GM23338 (cell line): ENCODE measurements around the gene AP4B1.

Experiments used
- CREB1 ChIP-seq: fragments of 250-450 bp; sonication (Bioruptor Pico); IDR thresholded peaks from 2 replicates; pipeline ENCODE4 v1.5.0; 2020; ENCODE audit warnings: low read depth, mild to moderate bottlenecking, moderate library complexity
- EZH2 ChIP-seq: fragments of 200-600 bp; sonication (generic); IDR thresholded peaks from one replicate; pipeline ENCODE4 v1.8.0; 2017; ENCODE audit warnings: antibody characterized with exemption, mild to moderate bottlenecking, low read depth; ENCODE audit not compliant: unreplicated experiment
- EZH2phosphoT487 ChIP-seq: fragments of 200-600 bp; sonication (generic); IDR thresholded peaks from one replicate; pipeline ENCODE4 v1.8.1; 2018; ENCODE audit warnings: antibody characterized with exemption; ENCODE audit not compliant: unreplicated experiment
- NANOG ChIP-seq: IDR thresholded peaks from 2 replicates; pipeline ENCODE4 v1.6.1; 2016; ENCODE audit warnings: antibody characterized with exemption, borderline replicate concordance
- POLR2AphosphoS5 ChIP-seq: IDR thresholded peaks from 2 replicates; pipeline ENCODE4 v1.6.1; 2016; ENCODE audit warnings: antibody characterized with exemption, low read depth
- REST ChIP-seq: IDR thresholded peaks from one replicate; pipeline ENCODE4 v1.6.1; 2018; ENCODE audit warnings: antibody characterized with exemption; ENCODE audit not compliant: unreplicated experiment
- STAT1 ChIP-seq: IDR thresholded peaks from one replicate; pipeline ENCODE4 v1.6.1; 2016; ENCODE audit warnings: antibody characterized with exemption; ENCODE audit not compliant: unreplicated experiment
- ZNF331 ChIP-seq: fragments of 250-450 bp; sonication (Bioruptor Pico); IDR thresholded peaks from 2 replicates; pipeline ENCODE4 v1.5.0; 2020; ENCODE audit warnings: low read depth, mild to moderate bottlenecking, moderate library complexity
- TF ChIP-seq, protein P1 (sequence below), 2 experiments: fragments of 200-600 bp in 1 of 2; sonication (generic) in 1 of 2; conservative IDR thresholded peaks; 2 replicates each; pipeline versions ENCODE4 v1.5.1 to v1.6.1; 2016 to 2017; ENCODE audit warnings: antibody characterized with exemption in 2 of 2, low read depth in 2 of 2, mild to moderate bottlenecking in 2 of 2, moderate library complexity in 1 of 2

DNA sequence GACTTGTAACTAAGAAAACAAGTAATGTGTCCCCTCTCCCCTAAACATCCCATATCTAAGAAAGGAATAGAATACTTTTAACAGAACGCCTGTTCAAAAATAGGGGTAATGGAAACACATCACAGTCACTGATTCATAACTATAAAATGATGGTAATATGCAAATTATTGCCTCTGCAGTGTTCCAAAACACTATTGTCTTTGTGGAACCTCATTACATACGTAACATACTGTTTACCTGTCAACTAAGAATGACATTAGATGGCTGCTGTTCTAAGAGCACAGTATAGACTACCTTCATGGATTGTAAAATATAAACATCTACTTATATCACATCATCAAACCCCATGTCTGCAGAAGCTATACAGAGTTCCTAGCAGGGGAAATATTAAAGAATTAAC, 13.8 kb downstream of the AP4B1 start:
- TF ChIP-seq, protein P1, sequence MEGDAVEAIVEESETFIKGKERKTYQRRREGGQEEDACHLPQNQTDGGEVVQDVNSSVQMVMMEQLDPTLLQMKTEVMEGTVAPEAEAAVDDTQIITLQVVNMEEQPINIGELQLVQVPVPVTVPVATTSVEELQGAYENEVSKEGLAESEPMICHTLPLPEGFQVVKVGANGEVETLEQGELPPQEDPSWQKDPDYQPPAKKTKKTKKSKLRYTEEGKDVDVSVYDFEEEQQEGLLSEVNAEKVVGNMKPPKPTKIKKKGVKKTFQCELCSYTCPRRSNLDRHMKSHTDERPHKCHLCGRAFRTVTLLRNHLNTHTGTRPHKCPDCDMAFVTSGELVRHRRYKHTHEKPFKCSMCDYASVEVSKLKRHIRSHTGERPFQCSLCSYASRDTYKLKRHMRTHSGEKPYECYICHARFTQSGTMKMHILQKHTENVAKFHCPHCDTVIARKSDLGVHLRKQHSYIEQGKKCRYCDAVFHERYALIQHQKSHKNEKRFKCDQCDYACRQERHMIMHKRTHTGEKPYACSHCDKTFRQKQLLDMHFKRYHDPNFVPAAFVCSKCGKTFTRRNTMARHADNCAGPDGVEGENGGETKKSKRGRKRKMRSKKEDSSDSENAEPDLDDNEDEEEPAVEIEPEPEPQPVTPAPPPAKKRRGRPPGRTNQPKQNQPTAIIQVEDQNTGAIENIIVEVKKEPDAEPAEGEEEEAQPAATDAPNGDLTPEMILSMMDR (conservative IDR thresholded peaks at IDR 0.05; ENCODE audit: low read depth in 2 of 2), result no peak
- no peak for TF ChIP-seq STAT1
- no peak for TF ChIP-seq REST
- no peak for TF ChIP-seq ZNF331 (CRISPR knock-in tag)
- TF ChIP-seq EZH2, result no peak
- no peak for TF ChIP-seq CREB1 (CRISPR knock-in tag)
- no peak for TF ChIP-seq POLR2AphosphoS5
- TF ChIP-seq EZH2phosphoT487, result no peak
- no peak for TF ChIP-seq NANOG
